IMR-90 (cell line): ENCODE measurements around the gene ANAPC1. TPM values are rescaled to one million over a fixed set of nuclear protein-coding genes. Genes with fewer than 3 reads are reported as not detected.
"Not testable (repeated sequence)": the region's sequence is repeated elsewhere in the genome, so short reads cannot be mapped to it uniquely, and the experiment has no call there.

Experiments
- ATAC-seq: fragments of 200-7000 bp; cut with Tn5 transposase; 2 replicates; pipeline ENCODE4 v1.9.1; 2020; ENCODE audit warnings: low read depth, mild to moderate bottlenecking, moderate library complexity
- BruUV-seq: library from RNA; stranded (reverse); fragments of 400-500 nt; replicated peaks from 2 replicates; lab custom pipeline; 2021; lab: Mats Ljungman, UMichigan
- CTCF ChIA-PET: fragments of 300-600 bp; formaldehyde crosslinking; extraction: SDS; loops from one replicate; lab custom pipeline; 2021; ENCODE audit warnings: antibody characterized with exemption; lab: Yijun Ruan, JAX
- POLR2A ChIA-PET: fragments of 300-600 bp; sonication (Branson Sonifier 250); formaldehyde crosslinking; loops from one replicate; lab custom pipeline; 2022; ENCODE audit warnings: antibody characterized with exemption; ENCODE audit not compliant: unreplicated experiment; lab: Charles Lee
- DNase-seq: peaks from one replicate; pipeline ENCODE4 v3.0.0; 2013
- H2AFZ ChIP-seq: replicated peaks from 2 replicates; pipeline ENCODE3; 2013; ENCODE audit warnings: low read length, mild to moderate bottlenecking; ENCODE audit not compliant: poor library complexity
- H2AK5ac ChIP-seq: 2 replicates; pipeline ENCODE4 v1.6.1; 2013; ENCODE audit warnings: low read depth, low read length, inconsistent platforms
- H2AK9ac ChIP-seq: replicated peaks from 2 replicates; pipeline ENCODE3; 2013; ENCODE audit warnings: mild to moderate bottlenecking, low read depth, low read length, moderate library complexity; ENCODE audit not compliant: poor library complexity
- H2BK120ac ChIP-seq: 2 replicates; pipeline ENCODE4 v1.6.1; 2013; ENCODE audit warnings: low read depth, low read length, inconsistent platforms
- H2BK15ac ChIP-seq: 3 replicates; pipeline ENCODE4 v1.6.1; 2013; ENCODE audit warnings: low read depth, low read length, inconsistent platforms
- H2BK20ac ChIP-seq: 2 replicates; pipeline ENCODE4 v1.6.1; 2013; ENCODE audit warnings: low read depth, mild to moderate bottlenecking, inconsistent platforms, low read length, moderate library complexity
- H2BK5ac ChIP-seq: 2 replicates; pipeline ENCODE4 v1.6.1; 2013; ENCODE audit warnings: mild to moderate bottlenecking, low read depth, low read length, inconsistent platforms; ENCODE audit not compliant: poor library complexity, severe bottlenecking
- H3K14ac ChIP-seq: replicated peaks from 2 replicates; pipeline ENCODE4 v1.6.1; 2013; ENCODE audit warnings: low read depth, low read length, inconsistent platforms
- H3K18ac ChIP-seq: 2 replicates; pipeline ENCODE4 v1.6.1; 2013; ENCODE audit warnings: low read depth, low read length, control low read depth
- H3K23ac ChIP-seq: 2 replicates; pipeline ENCODE4 v1.6.1; 2013; ENCODE audit warnings: low read depth, low read length, inconsistent platforms
- H3K27ac ChIP-seq: 2 replicates; pipeline ENCODE4 v1.5.1; 2013; ENCODE audit warnings: mild to moderate bottlenecking, control low read depth, low read length; ENCODE audit not compliant: insufficient read depth
- H3K27me3 ChIP-seq: 2 replicates; pipeline ENCODE4 v1.6.1; 2013; ENCODE audit warnings: low read length; ENCODE audit not compliant: control insufficient read depth, insufficient read depth
- H3K36me3 ChIP-seq: 2 replicates; pipeline ENCODE4 v1.6.1; 2013; ENCODE audit warnings: low read length, mixed read lengths; ENCODE audit not compliant: control insufficient read depth, insufficient read depth
- H3K4ac ChIP-seq: 2 replicates; pipeline ENCODE4 v1.6.1; 2013; ENCODE audit warnings: low read depth, low read length, inconsistent platforms
- H3K4me1 ChIP-seq: 2 replicates; pipeline ENCODE4 v1.6.1; 2013; ENCODE audit warnings: low read length, mixed read lengths; ENCODE audit not compliant: control insufficient read depth, insufficient read depth
- H3K4me2 ChIP-seq: 2 replicates; pipeline ENCODE4 v1.6.1; 2013; ENCODE audit warnings: low read depth, mild to moderate bottlenecking, control low read depth, low read length, moderate library complexity
- H3K4me3 ChIP-seq: 2 replicates; pipeline ENCODE4 v1.5.1; 2013; ENCODE audit warnings: low read depth, mild to moderate bottlenecking, control low read depth, low read length, moderate library complexity; ENCODE audit not compliant: insufficient read depth
- H3K56ac ChIP-seq: 2 replicates; pipeline ENCODE4 v1.6.1; 2013; ENCODE audit warnings: low read length, inconsistent platforms; ENCODE audit not compliant: insufficient read depth; ENCODE audit errors: extremely low read depth
- H3K79me1 ChIP-seq, 2 experiments: 2 replicates each; pipeline ENCODE4 v1.6.1; 2013; ENCODE audit warnings: low read length in 2 of 2, inconsistent platforms in 1 of 2, low read depth in 1 of 2
- H3K9ac ChIP-seq: 2 replicates; pipeline ENCODE4 v1.6.1; 2013; ENCODE audit warnings: low read depth, low read length, control low read depth
- H3K9me1 ChIP-seq: 2 replicates; pipeline ENCODE4 v1.6.1; 2013; ENCODE audit warnings: low read length, inconsistent platforms; ENCODE audit not compliant: insufficient read depth
- H3K9me3 ChIP-seq: 2 replicates; pipeline ENCODE4 v1.6.1; 2013; ENCODE audit warnings: low read length; ENCODE audit not compliant: control insufficient read depth, insufficient read depth
- H4K20me1 ChIP-seq: 2 replicates; pipeline ENCODE4 v1.6.1; 2013; ENCODE audit warnings: low read length, inconsistent platforms; ENCODE audit not compliant: insufficient read depth
- H4K5ac ChIP-seq: 2 replicates; pipeline ENCODE4 v1.6.1; 2013; ENCODE audit warnings: mild to moderate bottlenecking, low read depth, low read length, control low read depth
- H4K8ac ChIP-seq, 2 experiments: 2 replicates each; pipeline ENCODE4 v1.6.1; 2013; ENCODE audit warnings: low read depth in 2 of 2, low read length in 2 of 2, control low read depth in 1 of 2, inconsistent platforms in 1 of 2
- H4K91ac ChIP-seq: 2 replicates; pipeline ENCODE4 v1.6.1; 2013; ENCODE audit warnings: low read depth, low read length, inconsistent platforms; ENCODE audit not compliant: insufficient read depth
- RAD21 ChIP-seq: IDR thresholded peaks from 2 replicates; pipeline ENCODE4 v1.6.1; 2012; ENCODE audit warnings: low read length, improper control_type of control experiment
- WGBS, 2 experiments: methylation state at CpG; one replicate each; pipeline versions ENCODE4 v1.1.5 to v1.1.7; 2013; ENCODE audit warnings: missing lambda C conversion rate in 2 of 2; ENCODE audit not compliant: insufficient read length in 1 of 2; ENCODE audit errors: extremely low coverage in 2 of 2; 5-methylcytosine and 5-hydroxymethylcytosine counted together
- dilution Hi-C: fragments of 300-500 bp; cut with HindIII; formaldehyde crosslinking; loops from one replicate; pipeline ENCODE4 v1.14.3; 2018; ENCODE audit warnings: low sequenced_read_pairs; ENCODE audit not compliant: unreplicated experiment
- in situ Hi-C: fragments of 300-500 bp; cut with MboI; formaldehyde crosslinking; loops from 3 replicates; pipeline ENCODE4 v1.14.3; 2019; ENCODE audit warnings: low sequenced_read_pairs, inconsistent platforms, mixed read lengths
- intact Hi-C: fragments of 100-400 bp; cut with micrococcal nuclease; formaldehyde crosslinking; loops from 2 replicates; pipeline ENCODE4 v1.10.0; 2022
- polyA plus RNA-seq, 3 experiments: library from polyadenylated mRNA; depleted of rRNA; stranded (reverse); fragments of >200 nt; gene quantifications; 2 replicates each; pipeline ENCODE4 v1.2.3, GENCODE V29; 2012; ENCODE audit warnings: low replicate concordance in 1 of 3
- total RNA-seq: library from RNA; depleted of rRNA; stranded (reverse); fragments of >200 nt; gene quantifications from 2 replicates; pipeline ENCODE4 v1.2.3, GENCODE V29; 2012

Gene ANAPC1
- total and polyA plus RNA-seq, 2 of the 4 experiments (the other 2 are of a cell fraction): 14.6 to 50.7 TPM

DNA sequence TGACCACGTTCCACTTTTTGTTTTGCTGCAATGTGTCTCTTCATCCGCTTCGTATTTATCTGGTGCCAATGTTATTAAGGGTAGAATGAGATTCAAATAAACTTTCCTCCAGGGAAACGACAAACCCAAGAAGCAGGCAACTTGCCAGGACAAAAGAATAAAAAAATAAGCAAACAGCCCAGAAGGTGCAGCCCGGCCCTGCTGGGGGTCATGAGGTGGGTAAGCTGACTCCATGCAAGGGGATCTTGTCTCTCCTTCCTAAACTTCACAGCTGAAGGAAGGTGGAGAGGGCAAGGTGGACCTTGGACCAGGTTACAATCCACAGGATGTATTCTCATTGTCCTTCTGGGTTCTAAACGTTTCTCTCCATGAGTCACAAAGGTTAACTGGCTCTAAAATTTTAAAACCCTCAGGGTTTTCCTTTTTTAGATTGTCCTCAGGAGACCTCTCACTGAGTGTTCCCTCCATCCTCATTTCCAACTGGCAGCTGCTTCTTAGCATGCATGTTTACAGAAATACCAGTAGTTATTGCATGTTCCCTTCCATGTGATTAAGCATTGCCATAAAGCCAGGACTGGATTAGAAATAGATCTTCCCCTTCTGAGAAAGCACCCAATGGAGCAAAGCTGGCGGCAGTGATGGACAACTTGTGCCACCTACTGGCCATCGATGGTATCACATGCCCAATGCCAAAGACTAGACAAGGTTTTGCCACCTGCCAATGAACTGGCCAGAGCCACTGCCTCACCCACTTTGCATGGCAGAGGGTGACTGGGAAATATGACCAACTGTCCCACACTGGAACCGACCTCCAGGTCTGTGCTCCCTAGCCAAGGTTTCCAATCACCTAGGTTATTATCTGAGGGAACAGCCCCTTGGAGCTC lies 147.9 kb downstream of the ANAPC1 start:
- BruUV-seq, H2BK20ac ChIP-seq, H2AK5ac ChIP-seq, H3K4me3 ChIP-seq, CTCF ChIA-PET, H3K4me1 ChIP-seq, dilution Hi-C loops, H3K27me3 ChIP-seq, POLR2A ChIA-PET, H3K9ac ChIP-seq, H2BK15ac ChIP-seq, H2AK9ac ChIP-seq, H3K4ac ChIP-seq, H3K9me1 ChIP-seq, H3K14ac ChIP-seq, H3K9me3 ChIP-seq, H3K23ac ChIP-seq, H3K79me1 ChIP-seq, in situ Hi-C loops, H2AFZ ChIP-seq, H2BK5ac ChIP-seq, H3K36me3 ChIP-seq, H3K18ac ChIP-seq, H4K8ac ChIP-seq, H4K5ac ChIP-seq, intact Hi-C loops, H4K91ac ChIP-seq, H4K20me1 ChIP-seq, H3K27ac ChIP-seq, H3K56ac ChIP-seq: not testable (repeated sequence)
- Histone ChIP-seq H3K4me2 (peak overlapping the region; percentile 26; the same call in 1 of the 2 replicates), H2BK120ac (peak overlapping the region; percentile 15; the same call in 1 of the 2 replicates)
- no CpG with 5 or more reads among the region's 9 CpGs for WGBS, 2 experiments
- DNase-seq (peak; percentile 58), ATAC-seq (peak; percentile 99)
- 0 out of 2 replicates have a peak, but pooled peaks have one; percentile 15 for TF ChIP-seq RAD21

GRCh38 chr2:111735420-111735819 lies 148.6 kb downstream of the ANAPC1 start:
- ATAC-seq, H3K9me3 ChIP-seq, H2AFZ ChIP-seq, H3K4me2 ChIP-seq, H2BK20ac ChIP-seq, H3K14ac ChIP-seq, H2BK5ac ChIP-seq, dilution Hi-C loops, H4K8ac ChIP-seq, H4K5ac ChIP-seq, H2BK120ac ChIP-seq, H3K18ac ChIP-seq, H3K36me3 ChIP-seq, H4K20me1 ChIP-seq, H3K27ac ChIP-seq, H3K9ac ChIP-seq, POLR2A ChIA-PET, H2AK5ac ChIP-seq, H3K79me1 ChIP-seq, BruUV-seq, in situ Hi-C loops, H2BK15ac ChIP-seq, H3K27me3 ChIP-seq, H3K4me3 ChIP-seq, intact Hi-C loops, H4K91ac ChIP-seq, H2AK9ac ChIP-seq, H3K56ac ChIP-seq, H3K23ac ChIP-seq, DNase-seq, CTCF ChIA-PET, H3K9me1 ChIP-seq, H3K4ac ChIP-seq, H3K4me1 ChIP-seq: not testable (repeated sequence)
- WGBS, 2 experiments: no CpG with 5 or more reads among the region's 6 CpGs
